K562 (cell line): ENCODE data around the gene PCNX3. TPM values are rescaled to one million over a fixed set of nuclear protein-coding genes. Genes with fewer than 3 reads are reported as not detected.

Experiments used
- ATF1 ChIP-seq, 2 experiments: fragments of 450-650 bp in 1 of 2; IDR thresholded peaks; 2 replicates each; pipeline ENCODE4 v1.6.1; 2016; ENCODE audit warnings: missing compliant biosample characterization in 1 of 2, missing genetic modification characterization in 1 of 2
- CREM ChIP-seq: IDR thresholded peaks from 2 replicates; pipeline ENCODE4 v1.6.1; 2014; ENCODE audit warnings: antibody characterized with exemption, low read depth
- HOMEZ ChIP-seq: fragments of 250-450 bp; sonication (Bioruptor Pico); IDR thresholded peaks from 2 replicates; pipeline ENCODE4 v1.4.0; 2020; ENCODE audit warnings: mild to moderate bottlenecking, moderate library complexity
- KAT7 ChIP-seq: sonication (generic); formaldehyde crosslinking; IDR thresholded peaks from 2 replicates; pipeline ENCODE4 v1.8.0; 2022; ENCODE audit warnings: missing genetic modification reagents, mild to moderate bottlenecking, borderline replicate concordance
- RBM17 ChIP-seq: fragments of 200-400 bp; formaldehyde crosslinking; IDR thresholded peaks from 2 replicates; pipeline ENCODE4 v1.6.1; 2017; ENCODE audit warnings: low read depth, mild to moderate bottlenecking, low read length, borderline replicate concordance
- SLC30A9 ChIP-seq: fragments of 250-450 bp; sonication (Bioruptor Pico); IDR thresholded peaks from 2 replicates; pipeline ENCODE4 v1.8.0; 2022; ENCODE audit warnings: mild to moderate bottlenecking, moderate library complexity
- SMARCE1 ChIP-seq: fragments of 450-650 bp; IDR thresholded peaks from 2 replicates; pipeline ENCODE4 v1.7.1; 2016; ENCODE audit warnings: mild to moderate bottlenecking
- THRB ChIP-seq: fragments of 450-650 bp; formaldehyde crosslinking; conservative IDR thresholded peaks from 2 replicates; pipeline ENCODE4 v1.4.0; 2022; ENCODE audit warnings: mild to moderate bottlenecking, missing genetic modification characterization
- polyA plus RNA-seq, 8 experiments: library from polyadenylated mRNA; depleted of rRNA in 4 of 8; stranded (reverse) in 5 of 8; unstranded in 3 of 8; fragments of >200 nt; fragmentation: Nextera tagmentation in 2 of 8; fragmentation: Illumina TruSeq in 1 of 8; extraction: Ambion mirVana in 2 of 8; extraction: Trizol in 1 of 8; gene quantifications; 2 replicates each; pipeline versions ENCODE4 v1.2.1 to v1.2.3, GENCODE V29; 2011 to 2014; ENCODE audit warnings: inconsistent platforms in 1 of 8, missing spikeins in 1 of 8
- total RNA-seq, 7 experiments: library from RNA; depleted of rRNA in 6 of 7; stranded (reverse); fragments of >200 nt in 6 of 7; fragmentation: Illumina TruSeq in 2 of 7; extraction: Trizol in 2 of 7; gene quantifications; 2 replicates each; pipeline versions ENCODE4 v1.2.1 to v1.2.3, GENCODE V29; 2011 to 2021; ENCODE audit warnings: low replicate concordance in 1 of 7
- TF ChIP-seq, protein P1 (sequence below): fragments of 250-450 bp; sonication (Bioruptor Pico); IDR thresholded peaks from 2 replicates; pipeline ENCODE4 v1.9.0; 2021; ENCODE audit warnings: mild to moderate bottlenecking
- TF ChIP-seq, protein P2 (sequence below): fragments of 200-600 bp; sonication (generic); IDR thresholded peaks from one replicate; pipeline ENCODE4 v1.6.1; 2012; ENCODE audit warnings: mild to moderate bottlenecking, low read depth, low read length, inconsistent platforms

Gene PCNX3
- total and polyA plus RNA-seq, 9 of the 15 experiments (the other 6 are each of a cell fraction or from before 2014, with no cell fraction given): 0.11 to 47.8 (median 12.8) TPM

DNA sequence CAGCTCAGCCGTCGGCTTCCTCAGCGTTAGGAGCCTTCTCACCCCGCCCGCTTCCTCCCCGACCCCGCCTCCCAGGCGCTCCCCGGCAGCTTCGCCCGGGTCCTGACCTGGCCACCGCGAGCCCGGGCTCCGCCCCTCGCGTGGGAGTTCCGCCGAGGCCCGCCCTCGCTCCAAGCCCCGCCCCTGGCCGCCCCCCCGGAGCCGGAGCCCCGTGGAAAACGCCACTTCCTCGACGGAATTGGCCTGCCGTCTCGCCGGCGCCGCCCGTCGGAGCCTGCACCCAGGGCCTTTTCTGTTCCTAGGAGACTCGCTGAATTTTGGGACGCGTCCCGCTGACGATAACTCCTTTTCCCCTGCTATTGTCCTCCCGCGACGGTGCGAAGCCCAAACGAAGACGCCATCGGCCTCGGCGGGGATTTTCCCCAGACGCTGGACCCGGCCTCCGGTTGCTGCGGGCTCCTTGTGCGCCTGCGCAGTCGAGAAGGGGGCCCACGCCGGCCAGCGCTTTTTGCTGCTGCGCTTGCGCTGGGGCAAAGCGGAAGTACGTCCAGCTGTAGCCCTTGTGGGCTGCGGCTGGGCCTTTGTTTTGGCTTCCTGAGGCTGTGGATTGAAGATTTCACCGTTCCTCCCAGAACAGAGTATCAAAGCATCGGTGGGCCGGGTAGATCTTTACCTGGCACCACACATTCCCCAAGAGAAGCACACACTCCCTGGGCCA, 37.1 kb downstream of the PCNX3 start (continued):
- TF ChIP-seq, protein P1, sequence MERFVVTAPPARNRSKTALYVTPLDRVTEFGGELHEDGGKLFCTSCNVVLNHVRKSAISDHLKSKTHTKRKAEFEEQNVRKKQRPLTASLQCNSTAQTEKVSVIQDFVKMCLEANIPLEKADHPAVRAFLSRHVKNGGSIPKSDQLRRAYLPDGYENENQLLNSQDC (CRISPR knock-in tag): peak; percentile 51; the same call in 1 of the 2 replicates
- TF ChIP-seq, protein P2, sequence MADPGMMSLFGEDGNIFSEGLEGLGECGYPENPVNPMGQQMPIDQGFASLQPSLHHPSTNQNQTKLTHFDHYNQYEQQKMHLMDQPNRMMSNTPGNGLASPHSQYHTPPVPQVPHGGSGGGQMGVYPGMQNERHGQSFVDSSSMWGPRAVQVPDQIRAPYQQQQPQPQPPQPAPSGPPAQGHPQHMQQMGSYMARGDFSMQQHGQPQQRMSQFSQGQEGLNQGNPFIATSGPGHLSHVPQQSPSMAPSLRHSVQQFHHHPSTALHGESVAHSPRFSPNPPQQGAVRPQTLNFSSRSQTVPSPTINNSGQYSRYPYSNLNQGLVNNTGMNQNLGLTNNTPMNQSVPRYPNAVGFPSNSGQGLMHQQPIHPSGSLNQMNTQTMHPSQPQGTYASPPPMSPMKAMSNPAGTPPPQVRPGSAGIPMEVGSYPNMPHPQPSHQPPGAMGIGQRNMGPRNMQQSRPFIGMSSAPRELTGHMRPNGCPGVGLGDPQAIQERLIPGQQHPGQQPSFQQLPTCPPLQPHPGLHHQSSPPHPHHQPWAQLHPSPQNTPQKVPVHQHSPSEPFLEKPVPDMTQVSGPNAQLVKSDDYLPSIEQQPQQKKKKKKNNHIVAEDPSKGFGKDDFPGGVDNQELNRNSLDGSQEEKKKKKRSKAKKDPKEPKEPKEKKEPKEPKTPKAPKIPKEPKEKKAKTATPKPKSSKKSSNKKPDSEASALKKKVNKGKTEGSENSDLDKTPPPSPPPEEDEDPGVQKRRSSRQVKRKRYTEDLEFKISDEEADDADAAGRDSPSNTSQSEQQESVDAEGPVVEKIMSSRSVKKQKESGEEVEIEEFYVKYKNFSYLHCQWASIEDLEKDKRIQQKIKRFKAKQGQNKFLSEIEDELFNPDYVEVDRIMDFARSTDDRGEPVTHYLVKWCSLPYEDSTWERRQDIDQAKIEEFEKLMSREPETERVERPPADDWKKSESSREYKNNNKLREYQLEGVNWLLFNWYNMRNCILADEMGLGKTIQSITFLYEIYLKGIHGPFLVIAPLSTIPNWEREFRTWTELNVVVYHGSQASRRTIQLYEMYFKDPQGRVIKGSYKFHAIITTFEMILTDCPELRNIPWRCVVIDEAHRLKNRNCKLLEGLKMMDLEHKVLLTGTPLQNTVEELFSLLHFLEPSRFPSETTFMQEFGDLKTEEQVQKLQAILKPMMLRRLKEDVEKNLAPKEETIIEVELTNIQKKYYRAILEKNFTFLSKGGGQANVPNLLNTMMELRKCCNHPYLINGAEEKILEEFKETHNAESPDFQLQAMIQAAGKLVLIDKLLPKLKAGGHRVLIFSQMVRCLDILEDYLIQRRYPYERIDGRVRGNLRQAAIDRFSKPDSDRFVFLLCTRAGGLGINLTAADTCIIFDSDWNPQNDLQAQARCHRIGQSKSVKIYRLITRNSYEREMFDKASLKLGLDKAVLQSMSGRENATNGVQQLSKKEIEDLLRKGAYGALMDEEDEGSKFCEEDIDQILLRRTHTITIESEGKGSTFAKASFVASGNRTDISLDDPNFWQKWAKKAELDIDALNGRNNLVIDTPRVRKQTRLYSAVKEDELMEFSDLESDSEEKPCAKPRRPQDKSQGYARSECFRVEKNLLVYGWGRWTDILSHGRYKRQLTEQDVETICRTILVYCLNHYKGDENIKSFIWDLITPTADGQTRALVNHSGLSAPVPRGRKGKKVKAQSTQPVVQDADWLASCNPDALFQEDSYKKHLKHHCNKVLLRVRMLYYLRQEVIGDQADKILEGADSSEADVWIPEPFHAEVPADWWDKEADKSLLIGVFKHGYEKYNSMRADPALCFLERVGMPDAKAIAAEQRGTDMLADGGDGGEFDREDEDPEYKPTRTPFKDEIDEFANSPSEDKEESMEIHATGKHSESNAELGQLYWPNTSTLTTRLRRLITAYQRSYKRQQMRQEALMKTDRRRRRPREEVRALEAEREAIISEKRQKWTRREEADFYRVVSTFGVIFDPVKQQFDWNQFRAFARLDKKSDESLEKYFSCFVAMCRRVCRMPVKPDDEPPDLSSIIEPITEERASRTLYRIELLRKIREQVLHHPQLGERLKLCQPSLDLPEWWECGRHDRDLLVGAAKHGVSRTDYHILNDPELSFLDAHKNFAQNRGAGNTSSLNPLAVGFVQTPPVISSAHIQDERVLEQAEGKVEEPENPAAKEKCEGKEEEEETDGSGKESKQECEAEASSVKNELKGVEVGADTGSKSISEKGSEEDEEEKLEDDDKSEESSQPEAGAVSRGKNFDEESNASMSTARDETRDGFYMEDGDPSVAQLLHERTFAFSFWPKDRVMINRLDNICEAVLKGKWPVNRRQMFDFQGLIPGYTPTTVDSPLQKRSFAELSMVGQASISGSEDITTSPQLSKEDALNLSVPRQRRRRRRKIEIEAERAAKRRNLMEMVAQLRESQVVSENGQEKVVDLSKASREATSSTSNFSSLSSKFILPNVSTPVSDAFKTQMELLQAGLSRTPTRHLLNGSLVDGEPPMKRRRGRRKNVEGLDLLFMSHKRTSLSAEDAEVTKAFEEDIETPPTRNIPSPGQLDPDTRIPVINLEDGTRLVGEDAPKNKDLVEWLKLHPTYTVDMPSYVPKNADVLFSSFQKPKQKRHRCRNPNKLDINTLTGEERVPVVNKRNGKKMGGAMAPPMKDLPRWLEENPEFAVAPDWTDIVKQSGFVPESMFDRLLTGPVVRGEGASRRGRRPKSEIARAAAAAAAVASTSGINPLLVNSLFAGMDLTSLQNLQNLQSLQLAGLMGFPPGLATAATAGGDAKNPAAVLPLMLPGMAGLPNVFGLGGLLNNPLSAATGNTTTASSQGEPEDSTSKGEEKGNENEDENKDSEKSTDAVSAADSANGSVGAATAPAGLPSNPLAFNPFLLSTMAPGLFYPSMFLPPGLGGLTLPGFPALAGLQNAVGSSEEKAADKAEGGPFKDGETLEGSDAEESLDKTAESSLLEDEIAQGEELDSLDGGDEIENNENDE: no peak
- TF ChIP-seq KAT7 (CRISPR knock-in tag): no peak
- no peak for TF ChIP-seq ATF1 (CRISPR knock-in tag; IDR thresholded peaks at IDR 0.05)
- peak; percentile 68 for TF ChIP-seq ATF1 (tag; IDR thresholded peaks at IDR 0.05)
- TF ChIP-seq HOMEZ: no peak
- TF ChIP-seq RBM17: no peak
- no peak for TF ChIP-seq SMARCE1
- no peak for TF ChIP-seq SLC30A9 (CRISPR knock-in tag)
- peak; percentile 34; the same call in 1 of the 2 replicates for TF ChIP-seq CREM
- TF ChIP-seq THRB (CRISPR knock-in tag): 0 out of 2 replicates have a peak, but pooled peaks have one; percentile 31
